SK-N-MC (cell line): Measurements from ENCODE around the gene PSD4.

ENCODE experiments used
- EZH2 ChIP-seq: fragments of 200-600 bp; sonication (generic); IDR thresholded peaks from one replicate; pipeline ENCODE4 v1.6.1; 2017; ENCODE audit warnings: antibody characterized with exemption
- FOXP2 ChIP-seq: optimal IDR thresholded peaks from 2 replicates; pipeline ENCODE3; 2011; ENCODE audit warnings: mild to moderate bottlenecking, moderate library complexity; ENCODE audit not compliant: insufficient read depth; ENCODE audit errors: extremely low read length, control extremely low read depth
- POLR2AphosphoS5 ChIP-seq: IDR thresholded peaks from 2 replicates; pipeline ENCODE4 v1.6.1; 2012; ENCODE audit warnings: mild to moderate bottlenecking, low read depth, low read length, borderline replicate concordance

- TF ChIP-seq EZH2: no peak
- TF ChIP-seq POLR2AphosphoS5: no peak
- no peak for TF ChIP-seq FOXP2
Measured at GRCh38 chr2:113164215-113164929, 9.4 kb upstream of the PSD4 start.
